ENCODE measurements around the gene GNPNAT1. TPM values are rescaled to one million over a fixed set of nuclear protein-coding genes. Genes with fewer than 3 reads are reported as not detected.
"Not testable (repeated sequence)": the region's sequence is repeated elsewhere in the genome, so short reads cannot be mapped to it uniquely, and the experiment has no call there.

GNPNAT1 gene
- polyA plus RNA-seq, 2 donors = 4.8 to 8.3 TPM

GRCh38 chr14:52769887-52770286, 21.5 kb downstream of the GNPNAT1 start:
- peaks cover 2 to 6% of the 10 kb centered on the region in 2 donors for H3K36me3 ChIP-seq (ENCODE audit: control insufficient read depth in 2 of 2, insufficient read depth in 2 of 2, low read length in 1 of 2)
- no peak overlapping the region for H3K4me3 ChIP-seq (ENCODE audit: low read depth in 1 of 2, low read length in 2 of 2)
- H3K27me3 ChIP-seq (ENCODE audit: control insufficient read depth in 1 of 2, insufficient read depth in 2 of 2, low read length in 2 of 2) = no peaks in the 10 kb centered on the region
- no peaks in the 10 kb centered on the region for H3K4me1 ChIP-seq (ENCODE audit: control insufficient read depth in 2 of 2, insufficient read depth in 2 of 2, low read length in 1 of 2)
- no peak overlapping the region for H3K27ac ChIP-seq (ENCODE audit: low read depth in 2 of 2, low read length in 1 of 2)
- H3K9me3 ChIP-seq (ENCODE audit: control insufficient read depth in 2 of 2, insufficient read depth in 1 of 2, low read depth in 1 of 2, low read length in 1 of 2) = no peaks in the 10 kb centered on the region

- H3K27me3 ChIP-seq (ENCODE audit: control insufficient read depth in 1 of 2, insufficient read depth in 2 of 2, low read length in 2 of 2) = no peaks in the 10 kb centered on the region
- no peak overlapping the region for H3K4me3 ChIP-seq (ENCODE audit: low read depth in 1 of 2, low read length in 2 of 2)
- H3K36me3 ChIP-seq (ENCODE audit: control insufficient read depth in 2 of 2, insufficient read depth in 2 of 2, low read length in 1 of 2) = peaks cover 2 to 6% of the 10 kb centered on the region in 2 donors
- no peaks in the 10 kb centered on the region for H3K9me3 ChIP-seq (ENCODE audit: control insufficient read depth in 2 of 2, insufficient read depth in 1 of 2, low read depth in 1 of 2, low read length in 1 of 2)
- WGBS, 2 donors = 88 to 92% methylated on average over 3 of the region's 3 CpGs
- H3K27ac ChIP-seq (ENCODE audit: low read depth in 2 of 2, low read length in 1 of 2) = no peak overlapping the region
- no peaks in the 10 kb centered on the region for H3K4me1 ChIP-seq (ENCODE audit: control insufficient read depth in 2 of 2, insufficient read depth in 2 of 2, low read length in 1 of 2)
Observed at GRCh38 chr14:52767058-52767833, 24.2 kb downstream of the GNPNAT1 start.

GRCh38 chr14:52762923-52763322, 28.5 kb downstream of the GNPNAT1 start:
- H3K27me3 ChIP-seq (ENCODE audit: control insufficient read depth in 1 of 2, insufficient read depth in 2 of 2, low read length in 2 of 2); H3K27ac ChIP-seq (ENCODE audit: low read depth in 2 of 2, low read length in 1 of 2); H3K36me3 ChIP-seq (ENCODE audit: control insufficient read depth in 2 of 2, insufficient read depth in 2 of 2, low read length in 1 of 2); H3K4me3 ChIP-seq (ENCODE audit: low read depth in 1 of 2, low read length in 2 of 2); H3K4me1 ChIP-seq (ENCODE audit: control insufficient read depth in 2 of 2, insufficient read depth in 2 of 2, low read length in 1 of 2); H3K9me3 ChIP-seq (ENCODE audit: control insufficient read depth in 2 of 2, insufficient read depth in 1 of 2, low read depth in 1 of 2, low read length in 1 of 2): not testable (repeated sequence)
- 89 to 93% methylated on average over 4 of the region's 4 CpGs for WGBS, 2 donors

GRCh38 chr14:52759145-52759544, 32.3 kb downstream of the GNPNAT1 start:
- 93 to 100% methylated on average over 1 of the region's 1 CpG for WGBS, 2 donors
- Histone ChIP-seq H3K4me3 (ENCODE audit: low read depth in 1 of 2, low read length in 2 of 2) (no peak overlapping the region), H3K9me3 (ENCODE audit: control insufficient read depth in 2 of 2, insufficient read depth in 1 of 2, low read depth in 1 of 2, low read length in 1 of 2) (no peaks in the 10 kb centered on the region)

GRCh38 chr14:52755607-52756316, 35.6 kb downstream of the GNPNAT1 start:
- Histone ChIP-seq H3K27ac (ENCODE audit: low read depth in 2 of 2, low read length in 1 of 2) (no peak overlapping the region), H3K4me1 (ENCODE audit: control insufficient read depth in 2 of 2, insufficient read depth in 2 of 2, low read length in 1 of 2) (no peaks in the 10 kb centered on the region), H3K27me3 (ENCODE audit: control insufficient read depth in 1 of 2, insufficient read depth in 2 of 2, low read length in 2 of 2) (no peaks in the 10 kb centered on the region), H3K4me3 (ENCODE audit: low read depth in 1 of 2, low read length in 2 of 2) (no peak overlapping the region), H3K36me3 (ENCODE audit: control insufficient read depth in 2 of 2, insufficient read depth in 2 of 2, low read length in 1 of 2) (no peaks in the 10 kb centered on the region), H3K9me3 (ENCODE audit: control insufficient read depth in 2 of 2, insufficient read depth in 1 of 2, low read depth in 1 of 2, low read length in 1 of 2) (no peaks in the 10 kb centered on the region)
- 85 to 92% methylated on average over 5 of the region's 5 CpGs for WGBS, 2 donors

More at GRCh38 chr14:52759145-52759544, 32.3 kb downstream of the GNPNAT1 start:
- no peaks in the 10 kb centered on the region for H3K36me3 ChIP-seq (ENCODE audit: control insufficient read depth in 2 of 2, insufficient read depth in 2 of 2, low read length in 1 of 2)
- H3K27me3 ChIP-seq (ENCODE audit: control insufficient read depth in 1 of 2, insufficient read depth in 2 of 2, low read length in 2 of 2) = no peaks in the 10 kb centered on the region
- no peaks in the 10 kb centered on the region for H3K4me1 ChIP-seq (ENCODE audit: control insufficient read depth in 2 of 2, insufficient read depth in 2 of 2, low read length in 1 of 2)
- H3K27ac ChIP-seq (ENCODE audit: low read depth in 2 of 2, low read length in 1 of 2) = no peak overlapping the region

GRCh38 chr14:52748647-52749292, 42.6 kb downstream of the GNPNAT1 start:
- Histone ChIP-seq H3K4me3 (ENCODE audit: low read depth in 1 of 2, low read length in 2 of 2) (no peak overlapping the region), H3K36me3 (ENCODE audit: control insufficient read depth in 2 of 2, insufficient read depth in 2 of 2, low read length in 1 of 2) (peaks cover 2% of the 10 kb centered on the region in 2 donors), H3K27me3 (ENCODE audit: control insufficient read depth in 1 of 2, insufficient read depth in 2 of 2, low read length in 2 of 2) (no peaks in the 10 kb centered on the region), H3K27ac (ENCODE audit: low read depth in 2 of 2, low read length in 1 of 2) (no peak overlapping the region), H3K9me3 (ENCODE audit: control insufficient read depth in 2 of 2, insufficient read depth in 1 of 2, low read depth in 1 of 2, low read length in 1 of 2) (no peaks in the 10 kb centered on the region), H3K4me1 (ENCODE audit: control insufficient read depth in 2 of 2, insufficient read depth in 2 of 2, low read length in 1 of 2) (no peaks in the 10 kb centered on the region)
- 73 to 91% methylated on average over 8 of the region's 8 CpGs for WGBS, 2 donors

- Histone ChIP-seq H3K27ac (ENCODE audit: low read depth in 2 of 2, low read length in 1 of 2) (no peak overlapping the region), H3K4me1 (ENCODE audit: control insufficient read depth in 2 of 2, insufficient read depth in 2 of 2, low read length in 1 of 2) (peaks cover 0 to 2% of the 10 kb centered on the region in 2 donors), H3K4me3 (ENCODE audit: low read depth in 1 of 2, low read length in 2 of 2) (no peak overlapping the region), H3K36me3 (ENCODE audit: control insufficient read depth in 2 of 2, insufficient read depth in 2 of 2, low read length in 1 of 2) (no peaks in the 10 kb centered on the region), H3K9me3 (ENCODE audit: control insufficient read depth in 2 of 2, insufficient read depth in 1 of 2, low read depth in 1 of 2, low read length in 1 of 2) (no peaks in the 10 kb centered on the region), H3K27me3 (ENCODE audit: control insufficient read depth in 1 of 2, insufficient read depth in 2 of 2, low read length in 2 of 2) (no peaks in the 10 kb centered on the region)
Observed at GRCh38 chr14:52741865-52742264, 49.5 kb downstream of the GNPNAT1 start.

GRCh38 chr14:52740751-52741150, 50.7 kb downstream of the GNPNAT1 start:
- H3K4me3 ChIP-seq (ENCODE audit: low read depth in 1 of 2, low read length in 2 of 2) = no peak overlapping the region
- no peaks in the 10 kb centered on the region for H3K27me3 ChIP-seq (ENCODE audit: control insufficient read depth in 1 of 2, insufficient read depth in 2 of 2, low read length in 2 of 2)
- no peaks in the 10 kb centered on the region for H3K9me3 ChIP-seq (ENCODE audit: control insufficient read depth in 2 of 2, insufficient read depth in 1 of 2, low read depth in 1 of 2, low read length in 1 of 2)
- 93 to 97% methylated on average over 1 of the region's 1 CpG for WGBS, 2 donors
- H3K36me3 ChIP-seq (ENCODE audit: control insufficient read depth in 2 of 2, insufficient read depth in 2 of 2, low read length in 1 of 2) = no peaks in the 10 kb centered on the region
- no peak overlapping the region for H3K27ac ChIP-seq (ENCODE audit: low read depth in 2 of 2, low read length in 1 of 2)
- H3K4me1 ChIP-seq (ENCODE audit: control insufficient read depth in 2 of 2, insufficient read depth in 2 of 2, low read length in 1 of 2) = peaks cover 0 to 2% of the 10 kb centered on the region in 2 donors

- peaks cover 0 to 2% of the 10 kb centered on the region in 2 donors for H3K4me1 ChIP-seq (ENCODE audit: control insufficient read depth in 2 of 2, insufficient read depth in 2 of 2, low read length in 1 of 2)
- H3K4me3 ChIP-seq (ENCODE audit: low read depth in 1 of 2, low read length in 2 of 2) = no peak overlapping the region
- no peak overlapping the region for H3K27ac ChIP-seq (ENCODE audit: low read depth in 2 of 2, low read length in 1 of 2)
- H3K36me3 ChIP-seq (ENCODE audit: control insufficient read depth in 2 of 2, insufficient read depth in 2 of 2, low read length in 1 of 2) = peaks cover 0 to under 1% of the 10 kb centered on the region in 2 donors
- no peaks in the 10 kb centered on the region for H3K27me3 ChIP-seq (ENCODE audit: control insufficient read depth in 1 of 2, insufficient read depth in 2 of 2, low read length in 2 of 2)
- no peaks in the 10 kb centered on the region for H3K9me3 ChIP-seq (ENCODE audit: control insufficient read depth in 2 of 2, insufficient read depth in 1 of 2, low read depth in 1 of 2, low read length in 1 of 2)
Observed at GRCh38 chr14:52738409-52738808, 53.0 kb downstream of the GNPNAT1 start.
